ENCODE measurements around the gene LAMC1.

The LAMC1 gene

GRCh38 chr1:183032122-183032921, 9.1 kb downstream of the LAMC1 start:
- TF ChIP-seq POLR2AphosphoS5 (IDR thresholded peaks at IDR 0.05; ENCODE audit: low read depth, low read length) (no peak), TAF1 (IDR thresholded peaks at IDR 0.05; ENCODE audit: borderline replicate concordance, low read depth, low read length) (no peak), POLR2A (IDR thresholded peaks at IDR 0.05; ENCODE audit: low read depth, low read length) (no peak)
- DNase-seq (ENCODE audit: insufficient read length) (no peak), FAIRE-seq (no peak)

- FAIRE-seq: peak; percentile 36
- no peak for DNase-seq (ENCODE audit: insufficient read length)
- TF ChIP-seq POLR2AphosphoS5 (IDR thresholded peaks at IDR 0.05; ENCODE audit: low read depth, low read length) (no peak), TAF1 (IDR thresholded peaks at IDR 0.05; ENCODE audit: borderline replicate concordance, low read depth, low read length) (no peak), POLR2A (IDR thresholded peaks at IDR 0.05; ENCODE audit: low read depth, low read length) (no peak)
Observed at GRCh38 chr1:183033205-183033604, 10.0 kb downstream of the LAMC1 start.

GRCh38 chr1:183034682-183035081, 11.5 kb downstream of the LAMC1 start:
- FAIRE-seq (no peak), DNase-seq (ENCODE audit: insufficient read length) (no peak)
- TF ChIP-seq POLR2A (IDR thresholded peaks at IDR 0.05; ENCODE audit: low read depth, low read length) (no peak), POLR2AphosphoS5 (IDR thresholded peaks at IDR 0.05; ENCODE audit: low read depth, low read length) (no peak), TAF1 (IDR thresholded peaks at IDR 0.05; ENCODE audit: borderline replicate concordance, low read depth, low read length) (no peak)

- no peak for DNase-seq (ENCODE audit: insufficient read length)
- TF ChIP-seq POLR2A (IDR thresholded peaks at IDR 0.05; ENCODE audit: low read depth, low read length) (no peak), POLR2AphosphoS5 (IDR thresholded peaks at IDR 0.05; ENCODE audit: low read depth, low read length) (no peak), TAF1 (IDR thresholded peaks at IDR 0.05; ENCODE audit: borderline replicate concordance, low read depth, low read length) (no peak)
- no peak for FAIRE-seq
Observed at GRCh38 chr1:183038333-183038866, 15.2 kb downstream of the LAMC1 start.

- FAIRE-seq: no peak
- no peak for DNase-seq (ENCODE audit: insufficient read length)
- TF ChIP-seq TAF1 (IDR thresholded peaks at IDR 0.05; ENCODE audit: borderline replicate concordance, low read depth, low read length): no peak
- no peak for TF ChIP-seq POLR2A (IDR thresholded peaks at IDR 0.05; ENCODE audit: low read depth, low read length)
- TF ChIP-seq POLR2AphosphoS5 (IDR thresholded peaks at IDR 0.05; ENCODE audit: low read depth, low read length): no peak
Observed at GRCh38 chr1:183038913-183039312, 15.7 kb downstream of the LAMC1 start.

GRCh38 chr1:183039330-183039729, 16.1 kb downstream of the LAMC1 start:
- DNase-seq (ENCODE audit: insufficient read length) (no peak), FAIRE-seq (no peak)
- TF ChIP-seq POLR2AphosphoS5 (IDR thresholded peaks at IDR 0.05; ENCODE audit: low read depth, low read length) (no peak), TAF1 (IDR thresholded peaks at IDR 0.05; ENCODE audit: borderline replicate concordance, low read depth, low read length) (no peak), POLR2A (IDR thresholded peaks at IDR 0.05; ENCODE audit: low read depth, low read length) (no peak)

- no peak for DNase-seq (ENCODE audit: insufficient read length)
- FAIRE-seq: peak; percentile 57
- TF ChIP-seq POLR2AphosphoS5 (IDR thresholded peaks at IDR 0.05; ENCODE audit: low read depth, low read length) (no peak), POLR2A (IDR thresholded peaks at IDR 0.05; ENCODE audit: low read depth, low read length) (no peak), TAF1 (IDR thresholded peaks at IDR 0.05; ENCODE audit: borderline replicate concordance, low read depth, low read length) (no peak)
Observed at GRCh38 chr1:183039985-183040447, 16.8 kb downstream of the LAMC1 start.

- TF ChIP-seq TAF1 (IDR thresholded peaks at IDR 0.05; ENCODE audit: borderline replicate concordance, low read depth, low read length): no peak
- TF ChIP-seq POLR2A (IDR thresholded peaks at IDR 0.05; ENCODE audit: low read depth, low read length): no peak
- no peak for TF ChIP-seq POLR2AphosphoS5 (IDR thresholded peaks at IDR 0.05; ENCODE audit: low read depth, low read length)
- DNase-seq (ENCODE audit: insufficient read length) (no peak), FAIRE-seq (no peak)
Observed at GRCh38 chr1:183040547-183040971, 17.3 kb downstream of the LAMC1 start.

- DNase-seq (ENCODE audit: insufficient read length): no peak
- no peak for FAIRE-seq
- TF ChIP-seq TAF1 (IDR thresholded peaks at IDR 0.05; ENCODE audit: borderline replicate concordance, low read depth, low read length) (no peak), POLR2AphosphoS5 (IDR thresholded peaks at IDR 0.05; ENCODE audit: low read depth, low read length) (no peak), POLR2A (IDR thresholded peaks at IDR 0.05; ENCODE audit: low read depth, low read length) (no peak)
Observed at GRCh38 chr1:183043254-183043653, 20.0 kb downstream of the LAMC1 start.

GRCh38 chr1:183043872-183044854, 20.9 kb downstream of the LAMC1 start:
- DNase-seq (ENCODE audit: insufficient read length): no peak
- FAIRE-seq: no peak
- TF ChIP-seq TAF1 (IDR thresholded peaks at IDR 0.05; ENCODE audit: borderline replicate concordance, low read depth, low read length) (no peak), POLR2A (IDR thresholded peaks at IDR 0.05; ENCODE audit: low read depth, low read length) (no peak)

Data from GM12892 (cell line).